NCI-H2227 treated with DMSO at 0.1 percent for 48 hours (cell line): ENCODE data around the gene UPF3A.
"Not testable (repeated sequence)": the region's sequence is repeated elsewhere in the genome, so short reads cannot be mapped to it uniquely, and the experiment has no call there.

Experiments
- DNase-seq: peaks from one replicate; lab custom pipeline; 2025; lab: John Stamatoyannopoulos, UW

The UPF3A gene

GRCh38 chr13:114264313-114264712 lies 17.1 kb upstream of the UPF3A start:
- not testable (repeated sequence) for DNase-seq

- no peak for DNase-seq
Observed at GRCh38 chr13:114264886-114265611, 16.4 kb upstream of the UPF3A start.

DNA sequence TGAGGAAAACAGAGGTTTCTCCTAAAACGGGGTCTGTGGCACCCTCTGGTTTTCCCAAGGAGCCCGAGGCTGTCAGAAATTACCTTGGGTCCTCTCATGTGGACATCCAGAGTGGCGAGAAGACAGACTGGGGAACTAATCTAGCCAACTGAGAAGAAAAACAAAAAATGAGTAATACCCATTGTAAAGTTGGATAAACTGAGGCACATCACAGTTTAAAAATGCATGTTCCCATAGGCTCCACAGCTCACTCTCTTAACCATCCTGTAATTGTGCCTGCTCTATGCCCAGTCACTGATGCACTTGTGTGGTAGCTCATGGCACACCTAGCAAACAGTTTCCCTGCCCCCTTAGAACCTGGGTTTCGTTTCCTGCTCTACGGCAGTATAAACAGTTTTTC lies 15.2 kb upstream of the UPF3A start:
- no peak for DNase-seq

- no peak for DNase-seq
Observed at GRCh38 chr13:114268344-114269280, 12.8 kb upstream of the UPF3A start.

GRCh38 chr13:114269281-114269770 lies 12.1 kb upstream of the UPF3A start:
- DNase-seq = no peak

DNA sequence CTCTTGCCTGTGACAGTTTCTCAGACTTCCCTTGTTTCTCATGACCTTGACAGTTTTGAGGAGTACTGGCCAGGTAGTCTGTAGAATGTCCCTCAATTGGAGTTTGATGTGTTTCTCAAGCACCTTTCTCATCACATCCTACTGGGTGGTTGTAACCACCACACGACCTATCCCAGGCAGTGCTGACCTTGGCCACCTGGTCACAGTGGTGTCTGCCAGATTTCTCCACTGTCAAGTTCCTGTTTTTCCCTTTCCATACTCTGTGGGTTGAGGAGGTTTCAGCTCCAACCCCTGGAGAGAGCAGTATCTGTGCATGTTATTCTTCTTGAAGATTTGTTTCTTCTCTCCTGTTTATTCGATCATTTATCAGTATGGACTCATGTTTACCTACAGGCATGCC lies 8.4 kb upstream of the UPF3A start:
- no peak for DNase-seq

DNA sequence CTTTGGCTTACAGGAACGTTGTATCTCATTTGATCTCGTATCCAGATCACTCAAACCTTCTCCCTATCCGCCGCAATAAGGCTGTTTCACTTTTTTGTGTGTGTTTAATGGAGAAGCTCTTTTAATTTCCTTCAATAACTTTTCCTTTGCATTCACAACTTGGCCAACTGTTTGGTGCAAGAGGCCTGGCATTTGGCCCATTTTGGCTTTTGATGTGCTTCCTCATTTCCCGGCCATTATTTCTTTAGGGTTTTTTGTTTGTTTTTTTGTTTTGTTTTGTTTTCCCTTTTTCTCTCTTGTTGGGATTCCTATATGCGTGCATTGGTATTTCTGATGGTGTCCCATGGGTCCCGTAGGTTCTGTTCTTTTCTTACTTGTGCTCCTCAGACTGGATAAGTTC lies 6.1 kb upstream of the UPF3A start:
- DNase-seq = no peak

- no peak for DNase-seq
Observed at GRCh38 chr13:114279146-114279545, 2.3 kb upstream of the UPF3A start.

DNA sequence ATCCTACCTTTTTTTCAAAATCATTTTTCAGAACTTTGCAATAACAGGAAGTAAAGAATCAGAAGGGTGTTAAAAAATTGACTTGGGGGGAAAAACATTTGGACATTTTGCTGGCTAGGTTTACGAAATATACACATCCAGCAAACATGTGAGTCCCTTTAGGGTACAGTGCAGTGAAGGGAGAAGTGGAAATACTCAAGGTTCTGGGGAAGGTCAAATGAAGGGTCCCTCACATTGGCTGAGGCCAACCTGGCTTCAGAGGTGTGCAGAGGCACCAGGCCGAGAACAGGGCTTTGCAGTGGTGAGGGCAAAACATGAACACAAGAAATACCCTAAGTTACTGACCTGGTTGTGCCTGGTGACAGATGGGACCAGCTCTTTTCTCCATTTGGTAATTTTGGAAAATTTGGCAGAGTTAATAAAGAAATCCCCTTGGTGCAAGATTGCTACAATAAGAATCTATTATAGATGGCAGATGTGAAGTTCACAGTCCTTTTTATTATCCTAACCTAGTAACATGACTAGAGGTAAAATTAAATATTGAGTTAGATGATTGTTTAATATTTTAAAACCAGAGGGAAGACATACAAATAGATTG lies 1.5 kb upstream of the UPF3A start:
- DNase-seq = no peak

GRCh38 chr13:114282041-114282670 lies 755 bp downstream of the UPF3A start:
- peak; percentile 80 for DNase-seq

- DNase-seq = no peak
Observed at GRCh38 chr13:114283576-114283975, 2.2 kb downstream of the UPF3A start.

DNA sequence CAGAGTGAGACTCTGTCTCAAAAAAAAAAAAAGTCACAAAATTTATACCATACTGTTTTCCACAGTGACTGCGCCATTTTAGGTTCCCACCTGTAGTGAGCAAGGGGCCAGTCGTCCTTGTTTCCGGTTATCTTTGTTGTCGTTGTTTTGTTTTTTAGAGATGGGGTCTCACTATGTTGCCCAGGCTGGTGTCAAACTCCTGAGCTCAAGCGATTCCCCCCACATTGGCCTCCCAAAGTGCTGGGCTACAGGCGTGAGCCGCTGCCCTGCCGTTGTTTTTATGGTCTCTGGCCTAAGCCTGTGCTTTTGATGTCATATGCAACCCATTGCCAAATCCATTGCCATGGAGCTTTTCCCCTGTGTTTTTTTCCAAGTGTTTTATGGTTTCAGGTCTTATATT lies 3.3 kb downstream of the UPF3A start:
- no peak for DNase-seq

DNA sequence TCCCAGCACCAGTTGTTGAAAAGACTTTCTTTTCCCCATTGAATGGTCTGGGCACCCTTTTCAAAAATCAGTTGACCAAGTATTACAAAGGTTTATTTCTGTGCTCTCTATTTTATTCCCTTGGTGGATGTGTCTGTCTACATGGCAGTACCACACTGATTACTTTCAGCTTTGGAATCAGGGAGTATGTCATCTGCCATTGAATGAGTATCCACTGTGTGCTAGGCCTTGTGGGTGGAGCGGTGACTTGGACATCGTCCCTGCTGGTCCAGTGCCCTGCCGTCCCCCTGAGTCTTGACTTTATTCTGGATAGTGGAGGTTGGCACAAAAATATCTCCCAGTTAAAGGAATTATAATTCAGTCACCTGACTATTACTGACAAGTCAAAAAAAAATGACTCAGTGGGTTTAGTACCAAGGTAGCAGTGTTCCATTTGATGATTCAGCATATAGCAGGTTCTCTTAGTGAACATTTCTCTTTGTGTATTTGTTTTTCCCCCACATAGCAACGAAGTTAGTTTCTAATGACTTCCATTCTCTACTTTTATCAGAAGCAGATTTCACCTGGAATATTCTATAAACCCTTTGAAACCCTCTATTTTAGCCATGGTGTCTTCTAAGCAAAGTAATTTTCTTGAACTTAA lies 3.9 kb downstream of the UPF3A start:
- no peak for DNase-seq

GRCh38 chr13:114286808-114287207 lies 5.4 kb downstream of the UPF3A start:
- no peak for DNase-seq

GRCh38 chr13:114288157-114288591 lies 6.8 kb downstream of the UPF3A start:
- DNase-seq = no peak

DNA sequence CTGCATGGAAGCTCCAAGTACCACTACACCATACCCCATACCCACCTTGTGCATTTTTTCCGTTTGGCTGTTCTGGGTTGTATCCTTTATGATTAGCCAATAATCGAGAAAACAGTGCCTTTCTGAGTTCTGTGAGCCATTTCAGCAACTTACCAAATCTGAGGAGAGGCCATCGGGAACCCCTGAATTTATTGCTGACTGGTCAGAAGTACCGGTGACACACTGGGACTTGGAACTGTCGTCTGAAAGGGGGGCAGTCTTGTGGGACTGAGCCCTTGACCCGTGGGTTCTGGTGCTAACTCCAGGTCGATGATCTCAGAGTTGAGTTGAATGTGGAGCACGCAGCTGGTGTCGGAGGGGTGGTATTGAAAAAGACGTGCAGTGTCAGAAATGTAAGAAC lies 15.0 kb downstream of the UPF3A start:
- no peak for DNase-seq

GRCh38 chr13:114296902-114297301 lies 15.5 kb downstream of the UPF3A start:
- no peak for DNase-seq

DNA sequence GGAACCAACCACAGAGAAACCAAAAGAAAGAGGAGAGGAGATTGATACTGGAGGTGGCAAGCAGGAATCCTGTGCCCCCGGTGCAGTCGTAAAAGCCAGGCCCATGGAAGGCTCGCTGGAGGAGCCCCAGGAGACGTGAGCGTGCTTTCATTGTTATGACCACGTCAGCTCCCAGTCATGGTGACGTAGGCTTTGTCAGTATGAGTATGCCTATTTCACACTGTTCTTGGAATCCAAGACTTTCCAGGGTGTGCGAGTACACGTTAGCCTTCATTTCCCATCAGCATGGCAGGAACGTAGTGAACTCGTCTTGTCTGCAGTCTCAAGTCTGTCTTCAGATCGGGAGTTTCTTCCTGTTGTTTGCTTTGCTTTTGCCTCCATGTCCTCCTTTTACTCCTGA lies 17.5 kb downstream of the UPF3A start:
- DNase-seq = no peak

DNA sequence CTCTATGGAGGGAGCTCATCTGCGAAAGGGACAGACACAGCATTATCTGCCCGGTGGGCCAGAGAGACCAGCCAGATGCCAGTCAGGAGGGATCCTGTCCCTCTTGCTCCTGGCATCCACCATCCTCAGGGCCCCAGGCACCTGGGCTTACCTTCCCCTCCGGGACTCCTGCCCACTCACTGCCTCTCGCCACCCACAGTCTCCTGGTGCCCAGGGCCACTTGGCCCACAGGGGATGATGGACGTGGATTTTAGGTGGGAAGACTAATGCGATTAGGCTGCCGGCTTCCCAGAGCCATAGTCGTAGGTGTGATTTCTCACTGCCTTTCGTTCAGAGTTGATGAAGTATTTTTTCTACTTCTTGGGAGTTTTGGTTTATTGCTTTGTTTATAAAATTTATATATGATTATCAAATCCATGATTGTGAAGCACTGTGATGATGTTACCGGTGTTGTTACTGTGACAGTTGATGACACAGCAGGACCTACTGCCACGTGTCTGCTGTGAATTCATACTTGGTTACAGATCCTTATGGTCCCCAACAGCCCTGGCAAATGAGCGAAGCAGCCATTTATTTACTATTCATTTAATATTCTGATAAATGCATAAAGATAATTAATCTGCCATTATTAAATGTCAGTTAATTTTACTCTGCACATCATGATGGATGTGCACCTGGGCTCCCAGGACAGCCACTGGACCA lies 18.4 kb downstream of the UPF3A start:
- DNase-seq = no peak

DNA sequence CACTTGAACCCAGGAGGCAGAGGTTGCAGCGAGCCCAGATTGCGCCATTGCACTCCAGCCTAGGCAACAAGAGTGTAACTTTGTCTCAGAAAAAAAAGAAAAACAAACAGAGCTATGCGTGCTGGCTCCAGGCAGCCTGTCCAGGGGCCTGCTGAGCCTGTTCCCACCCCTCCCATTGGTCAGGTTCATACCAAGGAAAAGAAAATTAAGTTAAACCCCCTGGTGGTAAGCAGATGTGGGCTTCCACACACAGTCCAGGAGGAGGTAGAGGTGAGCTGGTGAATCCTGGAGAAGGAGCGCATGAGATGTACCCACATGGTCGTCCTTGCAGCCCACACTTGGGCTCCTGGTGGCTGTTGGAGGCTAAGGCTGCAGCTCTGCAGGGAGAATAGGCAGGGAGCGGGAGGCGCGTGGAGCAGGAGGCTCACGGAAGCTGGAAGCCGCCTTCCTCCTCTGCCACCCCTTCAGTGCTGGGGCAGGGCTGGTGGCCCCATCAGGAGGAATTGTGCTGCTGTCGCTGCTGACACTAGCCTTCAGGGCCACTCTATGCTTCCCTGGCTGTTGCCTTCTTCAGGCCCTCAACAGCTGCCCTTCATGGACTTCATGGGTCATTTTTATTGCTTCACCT lies 22.4 kb downstream of the UPF3A start:
- no peak for DNase-seq
